HFFc6 (cell line): ENCODE results near the gene RARB. TPM values are rescaled to one million over a fixed set of nuclear protein-coding genes. Genes with fewer than 3 reads are reported as not detected.

ENCODE experiments used
- DNase-seq: peaks from one replicate; pipeline ENCODE4 v3.0.0-alpha.2; 2018
- H3K27ac Mint-ChIP-seq: 2 replicates; pipeline ENCODE4 v1.8.0; 2020; ENCODE audit warnings: mild to moderate bottlenecking, mixed read lengths
- H3K27me3 Mint-ChIP-seq: 2 replicates; pipeline ENCODE4 v1.8.0; 2021; ENCODE audit warnings: mild to moderate bottlenecking, moderate library complexity, mixed read lengths; ENCODE audit not compliant: insufficient read depth
- H3K36me3 Mint-ChIP-seq: 2 replicates; pipeline ENCODE4 v1.8.0; 2021; ENCODE audit warnings: low read depth, mixed read lengths
- H3K4me1 Mint-ChIP-seq: 2 replicates; pipeline ENCODE4 v1.8.0; 2020; ENCODE audit warnings: low read depth, mixed read lengths
- H3K4me3 Mint-ChIP-seq: 2 replicates; pipeline ENCODE4 v1.8.0; 2020; ENCODE audit warnings: mild to moderate bottlenecking, moderate library complexity, mixed read lengths
- H3K9me3 Mint-ChIP-seq: 2 replicates; pipeline ENCODE4 v1.8.0; 2020; ENCODE audit warnings: mild to moderate bottlenecking, mixed read lengths
- total RNA-seq, 6 experiments: library from RNA; stranded (reverse); fragmentation: NEBNext Ultra II Directional; extraction: Animal tissue kit (Norgen Biotek cat#: 25700); gene quantifications; 2 replicates in 1 of 6; 3 replicates in 5 of 6; pipeline ENCODE4 v1.2.3, GENCODE V29; 2021
- TF ChIP-seq, protein P1 (sequence below): fragments of 200-600 bp; sonication (generic); IDR thresholded peaks from 2 replicates; pipeline ENCODE4 v1.5.0; 2021; ENCODE audit warnings: antibody characterized with exemption, mild to moderate bottlenecking

The RARB gene
- total RNA-seq, 6 experiments from 2014 or later = 1.6 to 2.4 (median 1.8) TPM; not detected in 2

DNA sequence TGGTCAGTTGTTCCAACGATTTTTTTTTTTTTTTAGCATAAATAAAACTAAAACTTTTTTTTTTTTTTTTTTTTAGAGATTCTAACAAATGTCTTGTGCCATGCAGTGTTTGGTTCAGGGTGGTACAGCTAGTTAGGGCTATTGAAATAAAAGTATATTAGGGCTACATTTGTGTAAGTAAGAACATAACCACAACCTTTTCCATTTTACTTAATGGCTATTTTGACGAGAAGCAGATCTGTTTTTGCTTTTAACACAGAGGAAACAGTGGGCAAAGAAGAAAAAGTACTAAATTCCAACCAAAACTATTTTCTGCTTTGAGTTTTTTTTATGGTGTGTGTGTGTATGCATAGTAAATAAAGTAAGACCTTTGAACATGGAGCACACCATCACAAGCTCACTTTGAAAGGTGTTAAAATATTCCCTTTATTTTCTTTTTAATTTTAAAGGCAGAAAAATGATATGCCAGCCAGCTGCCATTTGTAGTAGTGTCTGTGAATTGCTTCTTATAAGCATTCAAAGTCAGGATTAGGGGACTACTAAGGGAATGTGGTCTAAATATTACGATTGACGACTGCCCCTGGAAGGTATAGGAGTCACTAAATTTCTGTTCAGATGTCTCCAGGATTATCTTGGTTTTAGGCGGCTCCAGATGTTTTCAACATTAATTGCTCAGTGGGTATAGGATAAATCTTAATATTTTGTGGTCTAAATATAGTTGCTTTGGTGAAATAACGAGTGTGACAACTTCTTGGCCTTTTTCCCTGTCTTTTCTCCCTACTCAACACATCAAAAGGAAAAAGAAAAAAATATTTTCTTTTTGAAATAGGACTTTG lies 3.1 kb downstream of the RARB start:
- H3K27ac Mint-ChIP-seq = no peak overlapping the region
- H3K27me3 Mint-ChIP-seq = peaks cover 8% of the 10 kb centered on the region
- H3K36me3 Mint-ChIP-seq = no peaks in the 10 kb centered on the region
- H3K4me3 Mint-ChIP-seq = peak overlapping the region; percentile 35; the same call in 1 of the 2 replicates
- TF ChIP-seq, protein P1, sequence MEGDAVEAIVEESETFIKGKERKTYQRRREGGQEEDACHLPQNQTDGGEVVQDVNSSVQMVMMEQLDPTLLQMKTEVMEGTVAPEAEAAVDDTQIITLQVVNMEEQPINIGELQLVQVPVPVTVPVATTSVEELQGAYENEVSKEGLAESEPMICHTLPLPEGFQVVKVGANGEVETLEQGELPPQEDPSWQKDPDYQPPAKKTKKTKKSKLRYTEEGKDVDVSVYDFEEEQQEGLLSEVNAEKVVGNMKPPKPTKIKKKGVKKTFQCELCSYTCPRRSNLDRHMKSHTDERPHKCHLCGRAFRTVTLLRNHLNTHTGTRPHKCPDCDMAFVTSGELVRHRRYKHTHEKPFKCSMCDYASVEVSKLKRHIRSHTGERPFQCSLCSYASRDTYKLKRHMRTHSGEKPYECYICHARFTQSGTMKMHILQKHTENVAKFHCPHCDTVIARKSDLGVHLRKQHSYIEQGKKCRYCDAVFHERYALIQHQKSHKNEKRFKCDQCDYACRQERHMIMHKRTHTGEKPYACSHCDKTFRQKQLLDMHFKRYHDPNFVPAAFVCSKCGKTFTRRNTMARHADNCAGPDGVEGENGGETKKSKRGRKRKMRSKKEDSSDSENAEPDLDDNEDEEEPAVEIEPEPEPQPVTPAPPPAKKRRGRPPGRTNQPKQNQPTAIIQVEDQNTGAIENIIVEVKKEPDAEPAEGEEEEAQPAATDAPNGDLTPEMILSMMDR = no peak
- H3K9me3 Mint-ChIP-seq = no peaks in the 10 kb centered on the region
- DNase-seq = no peak
- peaks cover 41% of the 10 kb centered on the region; the same call in 1 of the 2 replicates for H3K4me1 Mint-ChIP-seq

DNA sequence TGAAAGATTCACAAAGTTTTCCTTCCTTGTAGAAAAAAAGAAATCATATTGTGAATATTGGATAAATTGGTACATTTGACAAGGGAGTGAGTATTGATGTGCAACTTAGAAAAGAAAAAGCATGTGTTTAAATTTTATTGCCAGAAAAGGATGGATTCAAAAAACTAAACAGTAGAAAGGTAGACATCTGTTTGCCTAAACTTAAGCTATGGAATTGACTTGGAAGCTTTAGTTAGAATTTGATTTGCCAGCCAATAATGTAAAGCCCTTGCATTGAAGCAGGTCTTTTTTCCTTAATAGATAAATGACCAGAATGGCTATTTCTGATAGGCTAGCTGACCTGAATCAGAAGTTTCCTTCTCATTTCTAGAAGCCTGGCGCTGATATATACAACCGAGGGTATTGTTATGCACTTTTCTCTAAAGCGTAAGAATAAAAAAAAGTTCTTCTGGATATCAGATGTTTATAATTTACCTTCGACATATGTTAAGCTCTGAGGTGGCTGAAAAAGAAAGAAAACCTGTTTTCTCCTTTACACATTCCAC lies 4.2 kb downstream of the RARB start:
- Mint-ChIP-seq H3K27me3 (peaks cover 12% of the 10 kb centered on the region), H3K4me1 (peaks cover 31% of the 10 kb centered on the region; the same call in 1 of the 2 replicates), H3K4me3 (peak overlapping the region; percentile 38; the same call in 1 of the 2 replicates), H3K36me3 (no peaks in the 10 kb centered on the region), H3K9me3 (no peaks in the 10 kb centered on the region), H3K27ac (no peak overlapping the region)
- DNase-seq = no peak
- TF ChIP-seq, protein P1 = no peak

DNA sequence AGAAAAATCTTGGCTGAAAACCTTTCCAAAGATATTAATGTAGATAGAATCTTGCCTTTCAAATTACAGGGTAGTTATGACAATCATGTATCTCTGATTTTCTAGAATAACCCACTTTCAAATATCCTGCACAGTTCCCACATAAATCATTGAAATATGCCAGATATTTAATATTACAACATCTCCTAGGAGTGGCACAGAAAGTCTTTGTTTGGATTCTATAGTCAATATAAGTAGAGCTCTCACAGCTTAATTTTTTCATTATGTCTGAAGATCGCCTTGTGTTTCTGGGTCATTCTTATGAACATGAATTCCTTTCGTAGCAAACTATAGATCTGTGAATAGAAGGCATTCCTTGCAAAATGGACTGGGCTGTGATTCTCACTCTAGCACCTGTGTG lies 5.0 kb downstream of the RARB start:
- Mint-ChIP-seq H3K27ac (no peak overlapping the region; the same call in 1 of the 2 replicates), H3K27me3 (peaks cover 14% of the 10 kb centered on the region), H3K4me3 (no peak overlapping the region), H3K9me3 (no peaks in the 10 kb centered on the region), H3K36me3 (no peaks in the 10 kb centered on the region), H3K4me1 (peaks cover 22% of the 10 kb centered on the region; the same call in 1 of the 2 replicates)
- no peak for DNase-seq
- TF ChIP-seq, protein P1 = no peak

DNA sequence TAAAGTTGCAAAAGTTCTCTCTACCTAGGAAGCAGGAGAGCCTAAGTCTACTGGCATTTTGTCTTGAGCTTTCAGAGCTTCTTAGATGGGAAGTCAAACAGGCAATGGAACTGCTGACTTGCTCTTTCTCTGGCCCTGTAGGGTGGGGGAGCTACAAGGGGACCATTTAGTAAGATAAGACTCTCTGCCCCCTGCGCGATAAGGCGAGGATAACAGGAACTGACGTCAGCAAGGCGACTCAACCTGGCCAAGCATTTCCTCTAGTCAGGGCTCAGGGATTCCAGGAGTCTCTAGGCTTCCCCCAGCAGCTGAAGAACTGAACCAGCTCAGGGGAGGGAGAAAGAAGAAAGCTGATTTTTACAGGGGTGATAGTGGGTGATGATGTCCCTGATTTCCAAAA lies 5.8 kb downstream of the RARB start:
- H3K27ac Mint-ChIP-seq = peak overlapping the region; percentile 35; the same call in 1 of the 2 replicates
- H3K4me3 Mint-ChIP-seq = no peak overlapping the region
- TF ChIP-seq, protein P1 = no peak
- no peaks in the 10 kb centered on the region for H3K36me3 Mint-ChIP-seq
- no peak for DNase-seq
- H3K4me1 Mint-ChIP-seq = peaks cover 16% of the 10 kb centered on the region; the same call in 1 of the 2 replicates
- H3K9me3 Mint-ChIP-seq = no peaks in the 10 kb centered on the region
- peaks cover 14% of the 10 kb centered on the region for H3K27me3 Mint-ChIP-seq

DNA sequence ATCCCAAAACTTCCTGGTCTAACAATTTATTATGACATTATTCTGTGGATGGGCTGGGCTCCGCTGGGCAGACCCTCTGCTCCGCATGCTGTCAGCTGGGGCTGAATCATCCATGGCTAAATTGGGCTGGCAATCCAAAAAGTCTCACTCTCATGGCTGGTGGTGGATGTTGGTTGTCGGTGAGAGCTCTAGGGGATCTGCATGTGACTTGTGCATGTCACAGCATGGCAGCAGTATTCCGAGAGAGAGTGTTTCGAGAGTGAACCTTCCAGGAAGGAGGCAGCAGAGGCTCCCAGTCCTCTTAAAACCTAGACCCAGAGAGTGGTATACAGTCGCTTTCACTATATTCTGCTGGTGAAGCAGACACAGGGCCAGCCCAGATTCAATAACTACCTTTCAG lies 9.9 kb downstream of the RARB start:
- H3K4me3 Mint-ChIP-seq = no peak overlapping the region; the same call in 1 of the 2 replicates
- H3K36me3 Mint-ChIP-seq = no peaks in the 10 kb centered on the region
- TF ChIP-seq, protein P1 = no peak
- no peak overlapping the region for H3K27ac Mint-ChIP-seq
- H3K9me3 Mint-ChIP-seq = no peaks in the 10 kb centered on the region
- H3K4me1 Mint-ChIP-seq = peaks cover 16% of the 10 kb centered on the region; the same call in 1 of the 2 replicates
- peaks cover 18% of the 10 kb centered on the region for H3K27me3 Mint-ChIP-seq
- no peak for DNase-seq
